Heart left ventricle (tissue), 16 donors: ENCODE measurements around the gene KNDC1. TPM values are rescaled to one million over a fixed set of nuclear protein-coding genes. Genes with fewer than 3 reads are reported as not detected.
"Not testable (repeated sequence)": the region's sequence is repeated elsewhere in the genome, so short reads cannot be mapped to it uniquely, and the experiment has no call there.

Source experiments
- ATAC-seq, 4 donors: fragments of 200-7000 bp; cut with Tn5 transposase; one replicate each; pipeline ENCODE4 v1.9.1; 2020 to 2022; ENCODE audit warnings: moderate library complexity in 4 of 4, mild to moderate bottlenecking in 3 of 4, moderate number of reproducible peaks in 1 of 4
- DNase-seq, 5 donors: peaks; one replicate each; pipeline ENCODE4 v3.0.0-alpha.2; 2020
- H3K27ac ChIP-seq, 12 donors: fragments of 200-600 bp; sonication (generic) in 4 of 12; one replicate each; pipeline versions ENCODE4 v1.5.0 to v1.8.0; 2016 to 2022; ENCODE audit warnings: mild to moderate bottlenecking in 2 of 12
- H3K27me3 ChIP-seq, 9 donors: fragments of 200-600 bp; sonication (generic) in 2 of 9; one replicate each; pipeline versions ENCODE4 v1.5.1 to v1.8.0; 2016 to 2022; ENCODE audit warnings: mild to moderate bottlenecking in 3 of 9
- H3K36me3 ChIP-seq, 9 donors: fragments of 200-600 bp; sonication (generic) in 2 of 9; one replicate each; pipeline versions ENCODE4 v1.5.0 to v1.8.0; 2018 to 2022; ENCODE audit warnings: mild to moderate bottlenecking in 2 of 9
- H3K4me1 ChIP-seq, 12 donors: fragments of 200-600 bp; sonication (generic) in 4 of 12; one replicate each; pipeline versions ENCODE4 v1.5.0 to v1.8.0; 2016 to 2022; ENCODE audit warnings: mild to moderate bottlenecking in 3 of 12
- H3K4me3 ChIP-seq, 12 donors: fragments of 200-600 bp; sonication (generic) in 4 of 12; one replicate each; pipeline versions ENCODE4 v1.5.0 to v1.8.0; 2017 to 2022; ENCODE audit warnings: mild to moderate bottlenecking in 9 of 12, moderate library complexity in 4 of 12
- H3K9me3 ChIP-seq, 12 donors: fragments of 200-600 bp; sonication (generic) in 4 of 12; one replicate each; pipeline versions ENCODE4 v1.5.0 to v1.8.0; 2016 to 2022; ENCODE audit warnings: mild to moderate bottlenecking in 1 of 12
- CTCF ChIP-seq, 12 donors: fragments of 200-600 bp; sonication (generic) in 4 of 12; IDR thresholded peaks; one replicate each; pipeline versions ENCODE4 v1.5.0 to v1.8.0; 2018 to 2022; ENCODE audit warnings: antibody characterized with exemption in 12 of 12, mild to moderate bottlenecking in 5 of 12
- POLR2A ChIP-seq, 2 donors: fragments of 450-650 bp; IDR thresholded peaks; one replicate each; pipeline ENCODE4 v1.6.1; 2017; ENCODE audit warnings: antibody characterized with exemption in 2 of 2, mild to moderate bottlenecking in 2 of 2, moderate library complexity in 2 of 2
- WGBS, 4 donors: extraction: QIAGEN DNeasy Blood & Tissue Kit in 2 of 4; methylation state at CpG; one replicate each; pipeline versions ENCODE4 v1.1.5 to v1.1.7; 2013 to 2018; 5-methylcytosine and 5-hydroxymethylcytosine counted together
- intact Hi-C, 10 donors: fragments of 100-400 bp; cut with DNase I; formaldehyde crosslinking; loops; one replicate each; pipeline versions ENCODE4 v1.11.1 to v1.14.2; 2022
- polyA plus RNA-seq, 2 donors: library from polyadenylated mRNA; stranded (reverse); fragments of 200-250 nt; gene quantifications; one replicate each; pipeline ENCODE4 v1.2.3, GENCODE V29; 2013
- total RNA-seq, 9 donors: library from RNA; depleted of rRNA in 2 of 9; stranded (reverse); fragments of >200 nt in 2 of 9; fragmentation: NEBNext Ultra II Directional in 3 of 9; extraction: Animal tissue kit (Norgen Biotek cat#: 25700) in 3 of 9; gene quantifications; one replicate each; pipeline versions ENCODE4 v1.1.0 to v1.2.4, GENCODE V29; 2016 to 2023
- donor health status: ischemic (EF 13 %, LVEDD 7.1; RV severe dilation, severe dysfunction).
- donor health status: healthy with polysubstance abuse.
- donor health status: DM: no; HTN: yes; CAD: no.
- donor health status: DM: no; HTN: no; CAD: no.
- donor health status: ischemic (EF 25% LVEDD 6.9; RV normal size, moderate dysfunction).
- donor health status: ischemic (EF 25% LVEDD 5.7; RV mildly dilated, moderate dysfunction).
- donor health status: healthy.
- donor health status: DM: yes; HTN: yes; CAD: no.
- donor health status: ischemic (EF 35%, LVEDD 5.7; RV mildly dilated, moderate dysfunction).
- donor health status: nonischemic (EF 11% LVEDD 7.7; RV severe dilation, severe dysfunction).
- donor health status: DM: yes; HTN: yes; CAD: no.
- donor health status: PGD.
- donor health status: ischemic (EF 29% LVEDD 5.4; RV normal size, mild dysfunction).
- donor health status: nonischemic (EF 23%, LVEDD 6.1; RV moderate dilation, normal function).

Gene KNDC1
- total and polyA plus RNA-seq, 11 donors, result 0.04 to 2.9 (median 0.10) TPM; not detected in 3

GRCh38 chr10:133133471-133134231, 26.4 kb upstream of the KNDC1 start:
- ATAC-seq, result no peak
- peak in 3 of 5 donors; percentile 9 to 24 (median 12) for DNase-seq
- no peak overlapping the region for H3K27ac ChIP-seq
- no peaks in the 10 kb centered on the region for H3K36me3 ChIP-seq
- H3K4me3 ChIP-seq, result no peak overlapping the region
- no peak for TF ChIP-seq POLR2A (IDR thresholded peaks at IDR 0.05)
- no peak for TF ChIP-seq CTCF (IDR thresholded peaks at IDR 0.05)
- H3K4me1 ChIP-seq, result no peaks in the 10 kb centered on the region
- intact Hi-C loops, result loop anchor here in 1 of 10 donors (10.0 kb wide), 1 partner anchor 469 kb away; no protein-coding TSS in a partner anchor
- no peaks in the 10 kb centered on the region for H3K9me3 ChIP-seq
- H3K27me3 ChIP-seq, result no peaks in the 10 kb centered on the region
- 76 to 86% (median 81%) methylated on average over 16 to 20 of the region's 20 CpGs for WGBS, 4 donors

- Histone ChIP-seq H3K9me3 (no peaks in the 10 kb centered on the region), H3K36me3 (no peaks in the 10 kb centered on the region), H3K27me3 (peaks cover 0 to 2% (median 0%) of the 10 kb centered on the region in 9 donors), H3K27ac (no peak overlapping the region), H3K4me1 (no peaks in the 10 kb centered on the region), H3K4me3 (no peak overlapping the region)
- ATAC-seq (no peak), DNase-seq (peak in 1 of 5 donors; percentile 13)
- 67 to 78% (median 73%) methylated on average over 15 to 20 of the region's 20 CpGs for WGBS, 4 donors
- TF ChIP-seq CTCF (IDR thresholded peaks at IDR 0.05) (no peak), POLR2A (IDR thresholded peaks at IDR 0.05) (no peak)
- intact Hi-C loops, result loop anchor here in 1 of 10 donors (10.0 kb wide), 1 partner anchor 470 kb away; no protein-coding TSS in a partner anchor
Observed at GRCh38 chr10:133134411-133135115, 25.5 kb upstream of the KNDC1 start.

GRCh38 chr10:133135116-133135465, 24.9 kb upstream of the KNDC1 start:
- intact Hi-C loops, result loop anchor here in 1 of 10 donors (10.0 kb wide), 1 partner anchor 470 kb away; no protein-coding TSS in a partner anchor
- peak in 2 of 5 donors; percentile 8 to 13 for DNase-seq
- 69 to 77% (median 75%) methylated on average over 6 to 8 of the region's 8 CpGs for WGBS, 4 donors
- no peaks in the 10 kb centered on the region for H3K9me3 ChIP-seq
- no peak overlapping the region for H3K4me3 ChIP-seq
- no peaks in the 10 kb centered on the region for H3K4me1 ChIP-seq
- no peak for ATAC-seq
- H3K27me3 ChIP-seq, result peaks cover 0 to 5% (median 0%) of the 10 kb centered on the region in 9 donors
- TF ChIP-seq POLR2A (IDR thresholded peaks at IDR 0.05) (no peak), CTCF (IDR thresholded peaks at IDR 0.05) (no peak)
- H3K36me3 ChIP-seq, result no peaks in the 10 kb centered on the region
- H3K27ac ChIP-seq, result no peak overlapping the region

- not testable (repeated sequence) for H3K9me3 ChIP-seq, ATAC-seq, H3K4me3 ChIP-seq, H3K27ac ChIP-seq, H3K36me3 ChIP-seq, H3K4me1 ChIP-seq
- peaks cover 7 to 28% (median 18%) of the 10 kb centered on the region in 9 donors for H3K27me3 ChIP-seq
- 86 to 90% (median 90%) methylated on average over 5 to 12 of the region's 12 CpGs; no CpG with 5 or more reads in 1 of the 4 donors for WGBS, 4 donors
- DNase-seq, result peak in 2 of 5 donors; percentile 20 to 52
- intact Hi-C loops, result loop anchor here in 1 of 10 donors (10.0 kb wide), 1 partner anchor 473 kb away; no protein-coding TSS in a partner anchor
Observed at GRCh38 chr10:133137486-133138145, 22.4 kb upstream of the KNDC1 start.
